ENCODE results near the gene GBE1. TPM values are rescaled to one million over a fixed set of nuclear protein-coding genes. Genes with fewer than 3 reads are reported as not detected.

GBE1 gene
- total and polyA plus RNA-seq, 12 donors = 16.0 to 104 (median 82.4) TPM

- 73 to 83% (median 78%) methylated on average over 3 of the region's 3 CpGs for WGBS, 4 donors
Measured at GRCh38 chr3:81470524-81471278, 290.7 kb downstream of the GBE1 start.

GRCh38 chr3:81468391-81468790, 293.1 kb downstream of the GBE1 start:
- intact Hi-C loops (cut with DNase I) = no loop called here

More at GRCh38 chr3:81470524-81471278, 290.7 kb downstream of the GBE1 start:
- no peaks in the 10 kb centered on the region for H3K9me3 ChIP-seq (replicated peaks in 1 of 3)
- H3K4me3 ChIP-seq = no peak overlapping the region
- no peak for DNase-seq
- TF ChIP-seq POLR2A (IDR thresholded peaks at IDR 0.05) (no peak), CTCF (IDR thresholded peaks at IDR 0.05) (no peak)
- no peaks in the 10 kb centered on the region for H3K36me3 ChIP-seq (replicated peaks in 1 of 2)
- no peaks in the 10 kb centered on the region for H3K27me3 ChIP-seq
- no peak overlapping the region for H3K27ac ChIP-seq
- H3K4me1 ChIP-seq (replicated peaks in 1 of 2) = no peaks in the 10 kb centered on the region
- intact Hi-C loops (cut with DNase I) = no loop called here

GRCh38 chr3:81466201-81466560, 295.3 kb downstream of the GBE1 start:
- Histone ChIP-seq H3K4me1 (replicated peaks in 1 of 2) (no peaks in the 10 kb centered on the region), H3K27ac (no peak overlapping the region), H3K9me3 (replicated peaks in 1 of 3) (no peaks in the 10 kb centered on the region), H3K36me3 (replicated peaks in 1 of 2) (no peaks in the 10 kb centered on the region), H3K27me3 (no peaks in the 10 kb centered on the region), H3K4me3 (no peak overlapping the region)
- DNase-seq = no peak
- no peak for TF ChIP-seq CTCF (IDR thresholded peaks at IDR 0.05)
- no peak for TF ChIP-seq POLR2A (IDR thresholded peaks at IDR 0.05)
- WGBS, 4 donors = 86 to 92% (median 89%) methylated on average over 1 of the region's 1 CpG
- intact Hi-C loops (cut with DNase I) = no loop called here

More at GRCh38 chr3:81468391-81468790, 293.1 kb downstream of the GBE1 start:
- Histone ChIP-seq H3K36me3 (replicated peaks in 1 of 2) (no peaks in the 10 kb centered on the region), H3K27me3 (no peaks in the 10 kb centered on the region), H3K9me3 (replicated peaks in 1 of 3) (no peaks in the 10 kb centered on the region), H3K27ac (no peak overlapping the region), H3K4me1 (replicated peaks in 1 of 2) (no peaks in the 10 kb centered on the region), H3K4me3 (no peak overlapping the region)
- TF ChIP-seq POLR2A (IDR thresholded peaks at IDR 0.05) (no peak), CTCF (IDR thresholded peaks at IDR 0.05) (no peak)
- DNase-seq = no peak
- WGBS, 4 donors = 82 to 91% (median 89%) methylated on average over 3 of the region's 3 CpGs

GRCh38 chr3:81465510-81466200, 295.8 kb downstream of the GBE1 start:
- Histone ChIP-seq H3K36me3 (replicated peaks in 1 of 2) (no peaks in the 10 kb centered on the region), H3K9me3 (replicated peaks in 1 of 3) (no peaks in the 10 kb centered on the region), H3K4me3 (no peak overlapping the region), H3K27me3 (no peaks in the 10 kb centered on the region), H3K27ac (no peak overlapping the region), H3K4me1 (replicated peaks in 1 of 2) (no peaks in the 10 kb centered on the region)
- WGBS, 4 donors = 71 to 76% (median 74%) methylated on average over 7 of the region's 7 CpGs
- TF ChIP-seq POLR2A (IDR thresholded peaks at IDR 0.05) (no peak), CTCF (IDR thresholded peaks at IDR 0.05) (no peak)
- intact Hi-C loops (cut with DNase I) = no loop called here
- DNase-seq = no peak

All from adrenal gland (tissue), 12 donors.